SH-SY5Y (cell line): Measurements from ENCODE around the gene RBFOX1.

Experiments
- GATA2 ChIP-seq: IDR thresholded peaks from 2 replicates; pipeline ENCODE4 v1.6.1; 2011; ENCODE audit warnings: mild to moderate bottlenecking, low read depth, low read length
- GATA3 ChIP-seq: IDR thresholded peaks from 2 replicates; pipeline ENCODE4 v1.6.1; 2011; ENCODE audit warnings: low read depth, mild to moderate bottlenecking, low read length, moderate library complexity

DNA sequence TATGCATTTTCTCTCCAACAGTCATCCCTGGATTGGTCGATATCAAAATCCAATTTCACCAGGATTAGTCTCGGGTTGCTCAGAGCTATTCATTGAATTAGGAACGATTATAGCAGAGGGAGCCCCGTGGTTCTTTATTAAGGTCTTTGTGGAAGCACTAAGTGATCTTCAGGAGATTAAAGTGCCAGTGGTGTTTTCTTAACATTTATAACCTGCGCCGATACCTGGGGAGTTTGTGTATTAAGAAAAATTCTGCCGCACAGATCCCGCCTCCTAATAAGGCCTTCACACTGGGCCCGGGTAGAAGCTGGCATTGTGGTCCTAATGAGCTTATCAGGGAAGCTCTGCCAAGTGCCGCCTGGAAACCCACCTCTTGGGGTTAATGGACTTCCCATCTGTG, 238.7 kb downstream of the RBFOX1 start:
- TF ChIP-seq GATA2 (no peak), GATA3 (no peak)
